ENCODE results near the gene PTPRM. TPM values are rescaled to one million over a fixed set of nuclear protein-coding genes. Genes with fewer than 3 reads are reported as not detected.
A peak's percentile ranks its signal among the peaks of the same experiment; 100 is the strongest.

The PTPRM gene
- total and polyA plus RNA-seq, 2 of the 8 experiments (the other 6 are each of a cell fraction or from before 2014, with no cell fraction given) = 4.1 to 7.0 TPM

DNA sequence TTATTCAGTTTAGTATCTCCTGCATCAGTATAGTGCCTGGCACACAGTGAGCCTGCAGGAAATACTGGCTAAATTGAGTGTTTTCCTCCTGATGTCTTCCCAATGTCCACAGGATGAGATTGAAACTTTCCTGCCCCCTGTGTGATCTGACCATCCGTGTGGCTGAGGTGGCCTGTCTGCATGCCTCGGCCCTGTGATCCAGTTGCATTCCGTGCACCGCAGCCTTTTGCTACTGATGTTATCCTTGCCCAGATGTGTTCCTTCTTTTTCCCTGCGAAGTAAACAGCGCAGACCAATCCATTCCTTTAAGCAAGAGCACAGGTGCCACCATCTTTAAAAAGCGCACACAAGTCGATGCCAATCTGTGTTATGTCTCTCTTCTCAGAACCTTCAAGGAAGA lies 462.6 kb downstream of the PTPRM start:
- no peak overlapping the region for H3K18ac ChIP-seq (ENCODE audit: extremely low read depth, low read length)
- H3K4ac ChIP-seq (replicated peaks; ENCODE audit: insufficient read length, low read depth, low read length) = peak overlapping the region; percentile 27
- H2AFZ ChIP-seq (ENCODE audit: low read length) = no peak overlapping the region
- H4K5ac ChIP-seq (ENCODE audit: insufficient read length, low read depth, low read length) = no peak overlapping the region
- H3K79me1 ChIP-seq (ENCODE audit: low read depth, low read length) = no peaks in the 10 kb centered on the region
- no peak overlapping the region for H3K14ac ChIP-seq (ENCODE audit: insufficient read length)
- peak overlapping the region; percentile 5 for H2BK120ac ChIP-seq (replicated peaks; ENCODE audit: low read depth, low read length)
- H3K9ac ChIP-seq (replicated peaks in 1 of 4; ENCODE audit: extremely low read depth in 1 of 4, low read depth in 3 of 4, low read length in 3 of 4) = no peak overlapping the region; a peak in 1 of 7 replicates
- H3K79me2 ChIP-seq (ENCODE audit: control insufficient read depth in 1 of 2, insufficient read depth in 2 of 2, low read length in 2 of 2) = no peaks in the 10 kb centered on the region
- no peak overlapping the region for H2BK15ac ChIP-seq (ENCODE audit: low read length)
- H2BK5ac ChIP-seq (ENCODE audit: low read depth, low read length) = peak overlapping the region; percentile 62; the same call in 1 of the 2 replicates
- no peaks in the 10 kb centered on the region for H4K20me1 ChIP-seq (replicated peaks in 1 of 2; ENCODE audit: control insufficient read depth in 1 of 2, insufficient read depth in 2 of 2, low read length in 2 of 2)
- H3K27ac ChIP-seq (ENCODE audit: low read depth, low read length) = no peak overlapping the region
- 0 out of 2 replicates have a peak overlapping the region, but pooled peaks have one; percentile 42 for H2AK5ac ChIP-seq (ENCODE audit: low read depth, low read length)
- no peak overlapping the region for H3K4me3 ChIP-seq (ENCODE audit: extremely low read depth in 1 of 4, insufficient read depth in 2 of 4, low read depth in 3 of 4, low read length in 4 of 4)
- peak overlapping the region; percentile 62; the same call in 1 of the 2 replicates for H2BK12ac ChIP-seq (ENCODE audit: low read depth, low read length)
- no peaks in the 10 kb centered on the region for H3K27me3 ChIP-seq (replicated peaks in 1 of 4; ENCODE audit: control insufficient read depth in 3 of 4, extremely low read depth in 1 of 4, insufficient read depth in 3 of 4, low read length in 3 of 4)
- no peaks in the 10 kb centered on the region for H3K36me3 ChIP-seq (ENCODE audit: control insufficient read depth in 2 of 4, insufficient read depth in 4 of 4, low read length in 3 of 4)
- H3K23ac ChIP-seq (ENCODE audit: insufficient read length) = no peak overlapping the region
- no peak overlapping the region for H4K8ac ChIP-seq (ENCODE audit: extremely low read depth, insufficient read depth, low read length)
- H3K4me1 ChIP-seq (replicated peaks in 1 of 4; ENCODE audit: control insufficient read depth in 3 of 4, insufficient read depth in 4 of 4, low read length in 3 of 4) = peaks cover 0 to 8% (median 4%) of the 10 kb centered on the region in 4 experiments; a peak in 5 of 7 replicates
- TF ChIP-seq HDAC2 (IDR thresholded peaks at IDR 0.05; ENCODE audit: borderline replicate concordance in 1 of 2, low read depth in 2 of 2, low read length in 2 of 2) = no peak
- TF ChIP-seq HDAC6 (IDR thresholded peaks at IDR 0.05; ENCODE audit: low read depth, low read length) = no peak
- no peak overlapping the region for H3K56ac ChIP-seq (replicated peaks; ENCODE audit: insufficient read length, low read depth, low read length)
- H3K23me2 ChIP-seq (ENCODE audit: low read depth, low read length) = no peaks in the 10 kb centered on the region; the same call in 1 of the 2 replicates
- DNase-seq (ENCODE audit: low read depth in 1 of 2, low spot score in 2 of 2) (no peak), FAIRE-seq (no peak)
- no peak overlapping the region for H2BK20ac ChIP-seq (ENCODE audit: low read length)
- POLR2A ChIA-PET (ENCODE audit: partially characterized antibody) = interaction anchor here (0.7 kb wide), 1 partner anchor 66 kb away, joined by 3 read pairs; no protein-coding TSS in a partner anchor
- H3K4me2 ChIP-seq (ENCODE audit: insufficient read depth in 1 of 2, low read depth in 2 of 2, low read length in 2 of 2) = no peak overlapping the region; a peak in 1 of 4 replicates
- CTCF ChIA-PET (ENCODE audit: partially characterized antibody) = interaction anchor here (0.8 kb wide), 1 partner anchor 360 kb away, joined by 3 read pairs; no protein-coding TSS in a partner anchor
- H3K9me3 ChIP-seq (ENCODE audit: insufficient read depth in 2 of 2, low read depth in 1 of 2, low read length in 1 of 2) = no peaks in the 10 kb centered on the region
- 92% methylated on average over 8 of the region's 8 CpGs; no CpG with 5 or more reads in 1 of the 2 experiments for WGBS, 2 experiments (ENCODE audit: extremely low coverage in 1 of 2, insufficient coverage in 1 of 2, insufficient read length in 1 of 2, insufficient replicate concordance in 2 of 2, low coverage in 1 of 2, low lambda C conversion rate in 2 of 2, missing lambda C conversion rate in 1 of 2)
- H4K91ac ChIP-seq (replicated peaks; ENCODE audit: insufficient read length, low read length) = no peak overlapping the region
